Neuronal stem cell (in vitro differentiated cells): ENCODE measurements around the gene ADAM8.
"Not testable (repeated sequence)": the region's sequence is repeated elsewhere in the genome, so short reads cannot be mapped to it uniquely, and the experiment has no call there.

ENCODE experiments used
- DNase-seq: peaks from one replicate; pipeline ENCODE4 v3.0.0-alpha.2; 2013; ENCODE audit warnings: low spot score
- H2AFZ ChIP-seq: one replicate; pipeline ENCODE4 v1.6.1; 2013; ENCODE audit warnings: mild to moderate bottlenecking, low read length, inconsistent platforms
- H2AK5ac ChIP-seq: 2 replicates; pipeline ENCODE4 v1.6.1; 2013; ENCODE audit warnings: low read depth, mild to moderate bottlenecking, inconsistent platforms, low read length, moderate library complexity, mixed read lengths
- H2BK120ac ChIP-seq: 2 replicates; pipeline ENCODE4 v1.6.1; 2013; ENCODE audit warnings: low read depth, mild to moderate bottlenecking, inconsistent platforms, low read length, moderate library complexity, mixed read lengths
- H2BK12ac ChIP-seq: one replicate; pipeline ENCODE4 v1.6.1; 2013; ENCODE audit warnings: low read length, inconsistent platforms
- H2BK15ac ChIP-seq: 2 replicates; pipeline ENCODE4 v1.6.1; 2013; ENCODE audit warnings: mild to moderate bottlenecking, low read length, inconsistent platforms, mixed read lengths
- H2BK5ac ChIP-seq: one replicate; pipeline ENCODE4 v1.6.1; 2013; ENCODE audit warnings: inconsistent platforms, mild to moderate bottlenecking, low read length, moderate library complexity
- H3K14ac ChIP-seq: one replicate; pipeline ENCODE4 v1.6.1; 2013; ENCODE audit warnings: low read length, inconsistent platforms
- H3K18ac ChIP-seq: 2 replicates; pipeline ENCODE4 v1.6.1; 2013; ENCODE audit warnings: low read length, inconsistent platforms
- H3K23ac ChIP-seq: 2 replicates; pipeline ENCODE4 v1.6.1; 2013; ENCODE audit warnings: low read depth, mild to moderate bottlenecking, mixed read lengths, low read length, inconsistent platforms; ENCODE audit not compliant: poor library complexity
- H3K27ac ChIP-seq: replicated peaks from 3 replicates; pipeline ENCODE4 v1.5.1; 2013; ENCODE audit warnings: low read length, inconsistent platforms
- H3K27me3 ChIP-seq, 3 experiments: 2 replicates each; pipeline ENCODE4 v1.6.1; 2013; ENCODE audit warnings: low read length in 3 of 3, mild to moderate bottlenecking in 2 of 3, inconsistent platforms in 1 of 3, low read depth in 1 of 3, mixed read lengths in 1 of 3, moderate library complexity in 1 of 3; ENCODE audit not compliant: control insufficient read depth in 3 of 3, insufficient read depth in 3 of 3
- H3K36me3 ChIP-seq, 2 donors: replicated peaks in 1 of 2; 2 replicates each; pipeline ENCODE4 v1.6.1; 2013; ENCODE audit warnings: low read length in 2 of 2; ENCODE audit not compliant: control insufficient read depth in 2 of 2, insufficient read depth in 2 of 2
- H3K4ac ChIP-seq: 2 replicates; pipeline ENCODE4 v1.6.1; 2013; ENCODE audit warnings: inconsistent platforms, mild to moderate bottlenecking, low read length, moderate library complexity
- H3K4me1 ChIP-seq, 2 donors: 1 replicate in 1 of 2; 2 replicates in 1 of 2; pipeline ENCODE4 v1.6.1; 2013; ENCODE audit warnings: low read length in 2 of 2, low read depth in 1 of 2; ENCODE audit not compliant: control insufficient read depth in 2 of 2, insufficient read depth in 1 of 2
- H3K4me2 ChIP-seq: one replicate; pipeline ENCODE4 v1.6.1; 2013; ENCODE audit warnings: mild to moderate bottlenecking, low read length, inconsistent platforms; ENCODE audit not compliant: insufficient read depth, poor library complexity, severe bottlenecking
- H3K4me3 ChIP-seq, 2 donors: 2 replicates each; pipeline ENCODE4 v1.5.1; 2013; ENCODE audit warnings: low read length in 2 of 2, mild to moderate bottlenecking in 2 of 2, inconsistent platforms in 1 of 2, moderate library complexity in 1 of 2
- H3K79me1 ChIP-seq: one replicate; pipeline ENCODE4 v1.6.1; 2013; ENCODE audit warnings: low read depth, mild to moderate bottlenecking, inconsistent platforms, low read length, moderate library complexity
- H3K9ac ChIP-seq: one replicate; pipeline ENCODE4 v1.6.1; 2013; ENCODE audit warnings: mild to moderate bottlenecking, low read depth, low read length, inconsistent platforms; ENCODE audit not compliant: poor library complexity
- H3K9me3 ChIP-seq, 2 donors: replicated peaks in 1 of 2; 2 replicates each; pipeline versions ENCODE3 to v1.6.1; 2013; ENCODE audit warnings: low read length in 2 of 2, mild to moderate bottlenecking in 2 of 2, inconsistent platforms in 1 of 2, low read depth in 1 of 2, mixed read lengths in 1 of 2, moderate library complexity in 1 of 2; ENCODE audit not compliant: control insufficient read depth in 2 of 2, insufficient read depth in 1 of 2
- H4K8ac ChIP-seq: one replicate; pipeline ENCODE4 v1.6.1; 2013; ENCODE audit warnings: low read depth, mild to moderate bottlenecking, inconsistent platforms, low read length, moderate library complexity
- H4K91ac ChIP-seq: one replicate; pipeline ENCODE4 v1.6.1; 2013; ENCODE audit warnings: low read length, low read depth, mild to moderate bottlenecking, inconsistent platforms; ENCODE audit not compliant: poor library complexity
- WGBS, 2 donors: extraction: QIAGEN DNeasy Blood & Tissue Kit; methylation state at CpG; one replicate each; pipeline ENCODE4 v1.1.7; 2013; ENCODE audit warnings: missing lambda C conversion rate in 2 of 2, mixed read lengths in 1 of 2; ENCODE audit not compliant: insufficient read length in 2 of 2, insufficient replicate concordance in 1 of 2; ENCODE audit errors: extremely low coverage in 2 of 2; 5-methylcytosine and 5-hydroxymethylcytosine counted together

The ADAM8 gene

DNA sequence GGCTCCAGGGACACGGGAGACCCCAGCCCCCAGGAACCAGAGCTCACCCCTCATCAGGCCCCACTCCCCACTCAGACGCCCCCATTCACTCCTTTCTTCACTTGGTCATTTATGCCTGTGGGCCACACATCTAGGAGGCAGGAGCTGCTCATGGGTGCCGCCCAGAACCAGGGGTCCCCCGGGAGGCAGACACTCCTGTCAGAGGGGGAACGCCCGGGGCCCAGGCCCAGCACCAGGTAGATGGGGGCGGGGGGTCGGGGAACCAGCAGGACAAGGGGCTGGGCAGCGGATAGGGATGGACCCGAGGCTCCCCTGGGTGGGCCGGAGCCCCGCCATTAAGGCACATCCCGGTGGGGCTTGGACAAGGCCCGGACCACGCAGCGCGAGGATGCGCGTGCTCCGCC is 48.2 kb upstream of the ADAM8 start:
- Histone ChIP-seq H3K27ac (no peak overlapping the region), H3K9ac (no peak overlapping the region), H3K4me3 (peak overlapping the region; percentile 48 to 74), H4K91ac (peak overlapping the region; percentile 53), H2AK5ac (peak overlapping the region; percentile 96), H4K8ac (no peak overlapping the region), H3K4me2 (peak overlapping the region; percentile 89), H2BK12ac (peak overlapping the region; percentile 41), H3K9me3 (no peaks in the 10 kb centered on the region), H3K18ac (peak overlapping the region; percentile 97), H2BK5ac (no peak overlapping the region), H3K4ac (no peak overlapping the region), H3K79me1 (peaks cover 1% of the 10 kb centered on the region), H3K36me3 (no peaks in the 10 kb centered on the region), H2AFZ (peak overlapping the region; percentile 96), H3K14ac (no peak overlapping the region), H3K4me1 (peaks cover 7 to 14% of the 10 kb centered on the region in 2 donors), H3K27me3 (peaks cover 0 to 44% (median 39%) of the 10 kb centered on the region in 3 experiments), H3K23ac (no peak overlapping the region), H2BK15ac (peak overlapping the region; percentile 99), H2BK120ac (no peak overlapping the region)
- no peak for DNase-seq
- WGBS, 2 donors = no CpG with 5 or more reads among the region's 20 CpGs

DNA sequence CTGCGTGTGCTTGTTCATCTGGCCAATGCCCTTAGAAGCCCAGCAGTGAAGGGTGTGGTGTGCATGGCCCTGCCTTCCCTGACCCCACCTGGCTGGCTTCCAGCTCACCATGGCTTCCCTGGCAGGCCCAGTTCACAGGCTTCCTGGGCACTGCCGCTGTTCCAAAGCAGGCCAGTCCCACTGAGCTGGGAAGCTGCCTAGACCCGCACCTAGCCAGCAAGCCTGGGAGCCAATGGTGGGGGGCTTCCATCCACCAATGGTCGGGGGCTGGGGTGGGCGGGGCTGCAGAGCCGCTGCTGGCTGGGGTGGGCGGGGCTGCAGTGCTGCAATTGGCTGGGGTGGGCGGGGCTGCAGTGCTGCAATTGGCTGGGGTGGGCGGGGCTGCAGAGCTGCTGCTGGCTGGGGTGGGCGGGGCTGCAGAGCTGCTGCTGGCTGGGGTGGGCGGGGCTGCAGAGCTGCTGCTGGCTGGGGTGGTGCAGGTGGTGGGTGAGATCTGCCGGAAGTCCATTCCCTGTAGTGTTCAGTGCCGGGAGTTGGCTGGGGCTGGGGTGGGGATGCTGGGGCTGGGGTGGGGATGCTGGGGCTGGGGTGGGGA is 47.6 kb upstream of the ADAM8 start:
- H3K4me2 ChIP-seq = peak overlapping the region; percentile 86
- H3K9me3 ChIP-seq = no peaks in the 10 kb centered on the region
- WGBS, 2 donors = no CpG with 5 or more reads among the region's 13 CpGs
- peak overlapping the region; percentile 96 for H3K23ac ChIP-seq
- peaks cover 4 to 13% of the 10 kb centered on the region in 2 donors for H3K4me1 ChIP-seq
- peak overlapping the region; percentile 39 for H3K27ac ChIP-seq
- H4K8ac ChIP-seq = no peak overlapping the region
- H2BK15ac ChIP-seq = peak overlapping the region; percentile 93
- H2BK5ac ChIP-seq = no peak overlapping the region
- H3K9ac ChIP-seq = peak overlapping the region; percentile 83
- no peak for DNase-seq
- no peak overlapping the region for H3K4ac ChIP-seq
- H2AK5ac ChIP-seq = peak overlapping the region; percentile 61
- peak overlapping the region; percentile 46 for H2BK12ac ChIP-seq
- H3K27me3 ChIP-seq = peaks cover 0 to 44% (median 41%) of the 10 kb centered on the region in 3 experiments
- H3K4me3 ChIP-seq = peak overlapping the region in 1 of 2 donors; percentile 11
- peak overlapping the region; percentile 81 for H2AFZ ChIP-seq
- H3K79me1 ChIP-seq = peaks cover 3% of the 10 kb centered on the region
- no peak overlapping the region for H4K91ac ChIP-seq
- no peak overlapping the region for H3K14ac ChIP-seq
- peak overlapping the region; percentile 96 for H3K18ac ChIP-seq
- H3K36me3 ChIP-seq = no peaks in the 10 kb centered on the region
- H2BK120ac ChIP-seq = no peak overlapping the region

DNA sequence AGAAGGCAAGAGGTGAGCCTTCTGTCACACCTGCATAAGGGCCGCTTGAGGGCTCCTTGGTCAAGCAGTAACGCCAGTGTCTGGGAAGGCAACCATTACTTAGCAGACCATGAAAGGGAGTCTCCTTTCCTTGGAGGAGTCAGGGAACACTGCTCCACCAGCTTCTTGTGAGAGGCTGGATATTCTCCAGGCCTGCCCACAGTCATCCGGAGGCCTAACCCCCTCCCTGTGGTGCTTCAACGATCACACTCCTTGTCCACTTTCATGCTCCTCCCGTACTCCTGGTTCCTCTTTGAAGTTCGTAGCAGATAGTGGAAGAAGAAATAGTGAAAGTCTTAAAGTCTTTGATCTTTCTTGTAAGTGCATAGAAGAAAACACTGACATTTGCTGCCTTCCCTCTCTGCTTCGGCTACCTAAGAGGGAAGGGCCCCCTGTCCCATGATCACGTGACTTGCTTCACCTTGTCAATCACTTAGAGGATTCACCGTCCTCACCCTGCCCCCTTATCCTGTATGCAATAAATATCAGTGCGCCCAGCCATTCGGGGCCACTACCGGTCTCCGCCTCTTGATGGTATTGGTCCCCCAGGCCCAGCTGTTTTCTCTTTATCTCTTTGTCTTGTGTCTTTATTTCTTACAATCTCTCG is 45.5 kb upstream of the ADAM8 start:
- not testable (repeated sequence) for H3K27ac ChIP-seq, H3K18ac ChIP-seq, H3K14ac ChIP-seq, H4K91ac ChIP-seq, H2BK15ac ChIP-seq, H3K23ac ChIP-seq, H3K4me3 ChIP-seq, H3K9ac ChIP-seq, H3K79me1 ChIP-seq, H3K4ac ChIP-seq, H3K36me3 ChIP-seq, H2AK5ac ChIP-seq, H3K4me2 ChIP-seq, H2BK5ac ChIP-seq, H2BK120ac ChIP-seq, H2AFZ ChIP-seq, H3K9me3 ChIP-seq, DNase-seq, H3K4me1 ChIP-seq, H4K8ac ChIP-seq, H2BK12ac ChIP-seq
- peaks cover 0 to 28% (median 25%) of the 10 kb centered on the region in 3 experiments for H3K27me3 ChIP-seq
- no CpG with 5 or more reads among the region's 14 CpGs for WGBS, 2 donors

DNA sequence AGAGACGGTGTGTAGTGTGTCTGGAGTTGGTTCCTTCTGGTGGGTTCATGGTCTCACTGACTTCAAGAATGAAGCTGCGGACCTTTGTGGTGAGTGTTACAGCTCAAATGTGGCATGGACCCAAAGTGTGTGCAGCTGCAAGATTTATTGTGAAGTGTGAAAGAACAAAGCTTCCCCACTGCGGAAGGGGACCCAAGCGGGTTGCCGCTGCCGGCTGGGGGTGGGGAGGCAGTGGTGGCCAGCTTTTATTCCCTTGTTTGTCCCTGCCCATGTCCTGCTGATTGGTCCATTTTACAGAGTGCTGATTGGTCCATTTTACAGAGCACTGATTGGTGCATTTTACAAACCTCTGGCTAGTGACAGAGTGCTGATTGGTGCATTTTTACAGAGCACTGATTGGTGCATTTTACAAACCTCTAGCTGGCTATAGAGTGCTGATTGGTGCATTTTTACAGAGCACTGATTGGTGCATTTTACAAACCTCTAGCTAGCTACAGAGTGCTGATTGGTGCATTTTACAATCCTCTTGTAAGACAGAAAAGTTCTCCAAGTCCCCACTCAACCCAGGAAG is 44.3 kb upstream of the ADAM8 start:
- H3K27ac ChIP-seq, H3K79me1 ChIP-seq, H4K91ac ChIP-seq, H2AK5ac ChIP-seq, H2BK5ac ChIP-seq, H2BK15ac ChIP-seq, H3K23ac ChIP-seq, H3K4me3 ChIP-seq, H3K4ac ChIP-seq, H3K14ac ChIP-seq, H3K4me1 ChIP-seq, H3K36me3 ChIP-seq, DNase-seq, H3K9ac ChIP-seq, H3K4me2 ChIP-seq, H3K9me3 ChIP-seq, H3K18ac ChIP-seq, H4K8ac ChIP-seq, H2BK120ac ChIP-seq, H2AFZ ChIP-seq, H2BK12ac ChIP-seq: not testable (repeated sequence)
- WGBS, 2 donors = no CpG with 5 or more reads among the region's 6 CpGs
- peaks cover 0 to 16% (median 12%) of the 10 kb centered on the region in 3 experiments for H3K27me3 ChIP-seq
